Measurements from ENCODE around the gene FIGN.

FIGN gene

DNA sequence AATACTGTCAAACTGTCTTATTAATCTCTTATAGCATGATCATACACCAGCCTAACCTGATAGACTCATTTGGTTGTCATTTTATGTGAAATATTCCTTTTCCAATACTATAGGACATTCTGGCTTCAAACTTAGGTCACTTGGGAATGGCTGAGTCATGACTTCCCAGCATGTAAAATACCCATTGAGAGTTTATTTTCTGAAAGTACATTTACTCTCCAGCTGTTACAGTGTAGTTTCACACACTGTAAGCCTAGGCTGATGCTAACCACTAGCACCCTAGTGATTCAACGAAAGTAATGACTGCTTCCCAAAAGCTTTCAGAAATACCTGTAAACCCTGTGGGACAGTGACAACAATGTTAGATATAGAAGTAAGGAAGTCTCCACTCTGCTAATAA, 93.8 kb downstream of the FIGN start:
- H2AFZ ChIP-seq (ENCODE audit: low read length): no peak overlapping the region
- H3K9me2 ChIP-seq (ENCODE audit: low read depth, low read length): no peaks in the 10 kb centered on the region
- no peaks in the 10 kb centered on the region for H3K27me3 ChIP-seq (ENCODE audit: insufficient read depth, low read length)
- H3K4me1 ChIP-seq (ENCODE audit: insufficient read depth, low read length, severe bottlenecking): no peaks in the 10 kb centered on the region
- H3K9me3 ChIP-seq (ENCODE audit: low read length): no peaks in the 10 kb centered on the region
- no peaks in the 10 kb centered on the region for H3K36me3 ChIP-seq (ENCODE audit: insufficient read depth, low read length)
- H3K27ac ChIP-seq (ENCODE audit: low read depth, low read length, poor library complexity, severe bottlenecking): no peak overlapping the region
- TF ChIP-seq EZH2 (IDR thresholded peaks at IDR 0.05; ENCODE audit: borderline replicate concordance, low read length): no peak
- TF ChIP-seq, protein P1, sequence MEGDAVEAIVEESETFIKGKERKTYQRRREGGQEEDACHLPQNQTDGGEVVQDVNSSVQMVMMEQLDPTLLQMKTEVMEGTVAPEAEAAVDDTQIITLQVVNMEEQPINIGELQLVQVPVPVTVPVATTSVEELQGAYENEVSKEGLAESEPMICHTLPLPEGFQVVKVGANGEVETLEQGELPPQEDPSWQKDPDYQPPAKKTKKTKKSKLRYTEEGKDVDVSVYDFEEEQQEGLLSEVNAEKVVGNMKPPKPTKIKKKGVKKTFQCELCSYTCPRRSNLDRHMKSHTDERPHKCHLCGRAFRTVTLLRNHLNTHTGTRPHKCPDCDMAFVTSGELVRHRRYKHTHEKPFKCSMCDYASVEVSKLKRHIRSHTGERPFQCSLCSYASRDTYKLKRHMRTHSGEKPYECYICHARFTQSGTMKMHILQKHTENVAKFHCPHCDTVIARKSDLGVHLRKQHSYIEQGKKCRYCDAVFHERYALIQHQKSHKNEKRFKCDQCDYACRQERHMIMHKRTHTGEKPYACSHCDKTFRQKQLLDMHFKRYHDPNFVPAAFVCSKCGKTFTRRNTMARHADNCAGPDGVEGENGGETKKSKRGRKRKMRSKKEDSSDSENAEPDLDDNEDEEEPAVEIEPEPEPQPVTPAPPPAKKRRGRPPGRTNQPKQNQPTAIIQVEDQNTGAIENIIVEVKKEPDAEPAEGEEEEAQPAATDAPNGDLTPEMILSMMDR (IDR thresholded peaks at IDR 0.05; ENCODE audit: low read length): no peak
- H3K4me3 ChIP-seq (ENCODE audit: low read depth, low read length, poor library complexity, severe bottlenecking): no peak overlapping the region
- H3K9ac ChIP-seq (ENCODE audit: low read length): no peak overlapping the region
- no peaks in the 10 kb centered on the region for H3K79me2 ChIP-seq (ENCODE audit: insufficient read depth, low read length)
- no peaks in the 10 kb centered on the region for H4K20me1 ChIP-seq (ENCODE audit: insufficient read depth, low read length)
- no peak overlapping the region for H3K4me2 ChIP-seq (ENCODE audit: low read length)
- H3F3A ChIP-seq (ENCODE audit: insufficient read depth, low read length): no peaks in the 10 kb centered on the region

- H3K4me3 ChIP-seq (ENCODE audit: low read depth, low read length, poor library complexity, severe bottlenecking): no peak overlapping the region
- no peak overlapping the region for H3K27ac ChIP-seq (ENCODE audit: low read depth, low read length, poor library complexity, severe bottlenecking)
- no peaks in the 10 kb centered on the region for H3K9me2 ChIP-seq (ENCODE audit: low read depth, low read length)
- H3K4me1 ChIP-seq (ENCODE audit: insufficient read depth, low read length, severe bottlenecking): no peaks in the 10 kb centered on the region
- TF ChIP-seq, protein P1 (IDR thresholded peaks at IDR 0.05; ENCODE audit: low read length): no peak
- TF ChIP-seq EZH2 (IDR thresholded peaks at IDR 0.05; ENCODE audit: borderline replicate concordance, low read length): no peak
- H3K4me2 ChIP-seq (ENCODE audit: low read length): no peak overlapping the region
- H3K9ac ChIP-seq (ENCODE audit: low read length): no peak overlapping the region
- no peaks in the 10 kb centered on the region for H3K36me3 ChIP-seq (ENCODE audit: insufficient read depth, low read length)
- H3K9me3 ChIP-seq (ENCODE audit: low read length): no peaks in the 10 kb centered on the region
- no peaks in the 10 kb centered on the region for H3F3A ChIP-seq (ENCODE audit: insufficient read depth, low read length)
- no peaks in the 10 kb centered on the region for H3K27me3 ChIP-seq (ENCODE audit: insufficient read depth, low read length)
- H4K20me1 ChIP-seq (ENCODE audit: insufficient read depth, low read length): no peaks in the 10 kb centered on the region
- no peaks in the 10 kb centered on the region for H3K79me2 ChIP-seq (ENCODE audit: insufficient read depth, low read length)
- no peak overlapping the region for H2AFZ ChIP-seq (ENCODE audit: low read length)
Measured at GRCh38 chr2:163640542-163641193, 95.1 kb downstream of the FIGN start.

DNA sequence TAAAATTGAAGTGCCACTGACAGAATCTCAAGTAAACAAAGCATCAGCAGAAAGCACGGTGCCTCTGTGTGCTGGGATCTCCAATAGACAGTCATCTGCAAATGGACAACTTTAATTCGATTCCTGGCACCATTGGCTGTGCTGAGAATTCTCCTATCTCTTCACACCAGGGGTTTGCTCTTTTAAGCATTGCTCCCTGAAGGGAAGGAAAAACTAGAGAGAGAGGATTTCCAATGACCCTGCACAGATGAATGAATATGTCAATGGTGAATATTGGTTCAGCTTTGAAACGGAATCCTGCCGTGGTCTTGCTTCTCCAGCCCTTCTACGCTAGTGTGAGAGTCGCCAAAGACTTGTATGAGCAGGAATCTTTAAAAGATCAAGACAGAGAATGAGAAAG, 97.9 kb downstream of the FIGN start:
- H4K20me1 ChIP-seq (ENCODE audit: insufficient read depth, low read length): no peaks in the 10 kb centered on the region
- no peaks in the 10 kb centered on the region for H3K4me1 ChIP-seq (ENCODE audit: insufficient read depth, low read length, severe bottlenecking)
- no peak overlapping the region for H3K4me3 ChIP-seq (ENCODE audit: low read depth, low read length, poor library complexity, severe bottlenecking)
- no peak overlapping the region for H2AFZ ChIP-seq (ENCODE audit: low read length)
- H3F3A ChIP-seq (ENCODE audit: insufficient read depth, low read length): no peaks in the 10 kb centered on the region
- TF ChIP-seq, protein P1 (IDR thresholded peaks at IDR 0.05; ENCODE audit: low read length): no peak
- TF ChIP-seq EZH2 (IDR thresholded peaks at IDR 0.05; ENCODE audit: borderline replicate concordance, low read length): no peak
- H3K27me3 ChIP-seq (ENCODE audit: insufficient read depth, low read length): no peaks in the 10 kb centered on the region
- H3K9ac ChIP-seq (ENCODE audit: low read length): no peak overlapping the region
- no peaks in the 10 kb centered on the region for H3K9me2 ChIP-seq (ENCODE audit: low read depth, low read length)
- H3K4me2 ChIP-seq (ENCODE audit: low read length): no peak overlapping the region
- H3K9me3 ChIP-seq (ENCODE audit: low read length): no peaks in the 10 kb centered on the region
- no peak overlapping the region for H3K27ac ChIP-seq (ENCODE audit: low read depth, low read length, poor library complexity, severe bottlenecking)
- H3K36me3 ChIP-seq (ENCODE audit: insufficient read depth, low read length): no peaks in the 10 kb centered on the region
- H3K79me2 ChIP-seq (ENCODE audit: insufficient read depth, low read length): no peaks in the 10 kb centered on the region
